HL-60 (cell line): ENCODE measurements around the gene MRPL1.

Experiments used
- DNase-seq, 2 experiments: peaks; one replicate each; pipeline ENCODE4 v3.0.0-alpha.2; 2010 to 2020; ENCODE audit warnings: low read depth in 1 of 2, low spot score in 1 of 2
- H3K27ac ChIP-seq: fragments of 250-450 bp; sonication (Bioruptor Pico); replicated peaks from 2 replicates; pipeline ENCODE4 v1.5.1; 2020; ENCODE audit warnings: mild to moderate bottlenecking, moderate library complexity
- H3K27me3 ChIP-seq: fragments of 250-450 bp; sonication (Bioruptor Pico); 2 replicates; pipeline ENCODE4 v1.5.1; 2021; ENCODE audit warnings: mild to moderate bottlenecking, moderate library complexity; ENCODE audit not compliant: insufficient read depth, poor library complexity, severe bottlenecking
- H3K4me3 ChIP-seq: replicated peaks from 2 replicates; pipeline ENCODE4 v1.5.1; 2011; ENCODE audit warnings: mild to moderate bottlenecking, control low read depth, low read length; ENCODE audit not compliant: insufficient read depth
- GABPA ChIP-seq: IDR thresholded peaks from 2 replicates; pipeline ENCODE4 v1.6.1; 2012; ENCODE audit warnings: low read depth
- POLR2AphosphoS5 ChIP-seq: IDR thresholded peaks from 2 replicates; pipeline ENCODE4 v1.6.1; 2012; ENCODE audit warnings: low read depth
- SPI1 ChIP-seq: IDR thresholded peaks from 2 replicates; pipeline ENCODE4 v1.6.1; 2012; ENCODE audit warnings: low read depth, mild to moderate bottlenecking, borderline replicate concordance
- TF ChIP-seq, protein P1 (sequence below): IDR thresholded peaks from 2 replicates; pipeline ENCODE4 v1.6.1; 2012; ENCODE audit warnings: low read depth; ENCODE audit not compliant: insufficient replicate concordance
- TF ChIP-seq, protein P2 (sequence below): IDR thresholded peaks from one replicate; pipeline ENCODE4 v1.5.1; 2011; ENCODE audit warnings: low read length, control low read depth, inconsistent platforms; ENCODE audit not compliant: insufficient read depth

MRPL1 gene

DNA sequence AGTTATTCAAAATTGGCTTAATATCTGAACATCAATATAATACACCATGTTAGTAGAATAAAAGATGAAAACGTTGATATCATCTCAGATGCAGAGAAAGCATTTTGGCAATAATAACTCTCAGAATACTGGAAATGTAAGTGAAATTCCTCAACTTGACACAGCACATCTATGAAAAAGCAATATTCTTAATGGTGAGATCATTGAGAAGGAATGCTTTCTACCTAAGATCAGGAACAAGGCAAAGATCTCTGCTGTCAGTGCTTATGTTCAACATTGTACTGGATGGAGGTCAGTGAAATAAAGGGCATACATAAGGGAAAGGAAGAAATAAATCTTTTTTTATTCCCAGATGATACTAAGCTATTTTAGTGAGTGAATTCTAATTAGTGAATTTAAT, 40.6 kb downstream of the MRPL1 start:
- Histone ChIP-seq H3K4me3 (no peak overlapping the region), H3K27me3 (no peaks in the 10 kb centered on the region), H3K27ac (no peak overlapping the region)
- no peak for DNase-seq
- TF ChIP-seq, protein P1, sequence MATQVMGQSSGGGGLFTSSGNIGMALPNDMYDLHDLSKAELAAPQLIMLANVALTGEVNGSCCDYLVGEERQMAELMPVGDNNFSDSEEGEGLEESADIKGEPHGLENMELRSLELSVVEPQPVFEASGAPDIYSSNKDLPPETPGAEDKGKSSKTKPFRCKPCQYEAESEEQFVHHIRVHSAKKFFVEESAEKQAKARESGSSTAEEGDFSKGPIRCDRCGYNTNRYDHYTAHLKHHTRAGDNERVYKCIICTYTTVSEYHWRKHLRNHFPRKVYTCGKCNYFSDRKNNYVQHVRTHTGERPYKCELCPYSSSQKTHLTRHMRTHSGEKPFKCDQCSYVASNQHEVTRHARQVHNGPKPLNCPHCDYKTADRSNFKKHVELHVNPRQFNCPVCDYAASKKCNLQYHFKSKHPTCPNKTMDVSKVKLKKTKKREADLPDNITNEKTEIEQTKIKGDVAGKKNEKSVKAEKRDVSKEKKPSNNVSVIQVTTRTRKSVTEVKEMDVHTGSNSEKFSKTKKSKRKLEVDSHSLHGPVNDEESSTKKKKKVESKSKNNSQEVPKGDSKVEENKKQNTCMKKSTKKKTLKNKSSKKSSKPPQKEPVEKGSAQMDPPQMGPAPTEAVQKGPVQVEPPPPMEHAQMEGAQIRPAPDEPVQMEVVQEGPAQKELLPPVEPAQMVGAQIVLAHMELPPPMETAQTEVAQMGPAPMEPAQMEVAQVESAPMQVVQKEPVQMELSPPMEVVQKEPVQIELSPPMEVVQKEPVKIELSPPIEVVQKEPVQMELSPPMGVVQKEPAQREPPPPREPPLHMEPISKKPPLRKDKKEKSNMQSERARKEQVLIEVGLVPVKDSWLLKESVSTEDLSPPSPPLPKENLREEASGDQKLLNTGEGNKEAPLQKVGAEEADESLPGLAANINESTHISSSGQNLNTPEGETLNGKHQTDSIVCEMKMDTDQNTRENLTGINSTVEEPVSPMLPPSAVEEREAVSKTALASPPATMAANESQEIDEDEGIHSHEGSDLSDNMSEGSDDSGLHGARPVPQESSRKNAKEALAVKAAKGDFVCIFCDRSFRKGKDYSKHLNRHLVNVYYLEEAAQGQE = no peak
- TF ChIP-seq, protein P2, sequence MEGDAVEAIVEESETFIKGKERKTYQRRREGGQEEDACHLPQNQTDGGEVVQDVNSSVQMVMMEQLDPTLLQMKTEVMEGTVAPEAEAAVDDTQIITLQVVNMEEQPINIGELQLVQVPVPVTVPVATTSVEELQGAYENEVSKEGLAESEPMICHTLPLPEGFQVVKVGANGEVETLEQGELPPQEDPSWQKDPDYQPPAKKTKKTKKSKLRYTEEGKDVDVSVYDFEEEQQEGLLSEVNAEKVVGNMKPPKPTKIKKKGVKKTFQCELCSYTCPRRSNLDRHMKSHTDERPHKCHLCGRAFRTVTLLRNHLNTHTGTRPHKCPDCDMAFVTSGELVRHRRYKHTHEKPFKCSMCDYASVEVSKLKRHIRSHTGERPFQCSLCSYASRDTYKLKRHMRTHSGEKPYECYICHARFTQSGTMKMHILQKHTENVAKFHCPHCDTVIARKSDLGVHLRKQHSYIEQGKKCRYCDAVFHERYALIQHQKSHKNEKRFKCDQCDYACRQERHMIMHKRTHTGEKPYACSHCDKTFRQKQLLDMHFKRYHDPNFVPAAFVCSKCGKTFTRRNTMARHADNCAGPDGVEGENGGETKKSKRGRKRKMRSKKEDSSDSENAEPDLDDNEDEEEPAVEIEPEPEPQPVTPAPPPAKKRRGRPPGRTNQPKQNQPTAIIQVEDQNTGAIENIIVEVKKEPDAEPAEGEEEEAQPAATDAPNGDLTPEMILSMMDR = no peak
- TF ChIP-seq SPI1 (no peak), POLR2AphosphoS5 (no peak), GABPA (no peak)

DNA sequence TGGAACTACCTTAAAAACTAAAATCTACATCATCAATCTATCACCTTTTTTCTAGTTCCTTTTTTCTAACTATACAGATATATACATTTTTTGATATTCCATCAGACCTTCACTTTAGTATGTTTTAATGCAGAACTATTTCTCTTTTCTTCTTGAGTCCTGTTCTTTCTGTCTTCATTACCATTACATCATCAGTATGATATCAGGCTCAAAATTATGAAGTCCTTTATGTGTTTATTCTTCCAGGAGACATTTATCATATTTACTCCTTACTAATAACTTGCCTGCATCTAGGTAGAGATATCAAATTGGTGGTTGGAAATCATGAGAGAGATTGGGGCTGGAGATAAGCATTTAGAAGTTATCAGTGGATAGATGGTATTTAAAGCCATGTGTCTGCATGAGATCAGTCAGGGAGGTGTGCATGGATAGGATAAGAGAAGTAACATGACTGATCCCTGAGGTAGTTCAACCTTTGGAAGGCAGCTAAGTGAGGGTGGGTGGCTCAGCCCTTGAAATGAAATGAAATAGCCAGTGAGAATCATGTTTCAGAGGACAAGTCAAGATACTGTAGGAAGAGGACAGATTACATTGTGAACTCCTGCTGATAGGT, 43.1 kb downstream of the MRPL1 start:
- Histone ChIP-seq H3K27me3 (no peaks in the 10 kb centered on the region), H3K4me3 (no peak overlapping the region), H3K27ac (no peak overlapping the region)
- TF ChIP-seq, protein P1 = no peak
- TF ChIP-seq POLR2AphosphoS5 (no peak), GABPA (no peak), SPI1 (no peak)
- TF ChIP-seq, protein P2 = no peak
- DNase-seq = no peak

DNA sequence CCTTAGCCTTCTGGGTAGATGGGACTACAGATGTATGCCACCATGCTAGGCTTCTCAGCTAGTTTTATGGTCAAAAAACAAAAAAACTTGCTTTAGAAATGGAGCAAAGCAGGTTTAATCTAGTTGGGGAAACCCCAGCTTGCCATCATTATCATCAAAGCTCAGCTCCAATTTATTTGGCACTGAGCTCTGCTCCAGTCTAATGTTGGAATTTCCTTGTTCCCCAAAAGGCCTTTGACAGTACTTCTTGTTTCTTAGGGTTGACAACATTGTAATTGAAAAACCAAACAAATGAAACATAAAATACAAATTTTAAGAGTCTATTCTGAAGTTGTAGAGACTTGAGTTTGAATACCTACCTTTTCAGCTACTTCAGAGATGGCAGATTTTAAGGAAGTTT, 48.0 kb downstream of the MRPL1 start:
- no peaks in the 10 kb centered on the region for H3K27me3 ChIP-seq
- TF ChIP-seq, protein P1 = no peak
- H3K27ac ChIP-seq = no peak overlapping the region
- H3K4me3 ChIP-seq = no peak overlapping the region
- no peak for DNase-seq

DNA sequence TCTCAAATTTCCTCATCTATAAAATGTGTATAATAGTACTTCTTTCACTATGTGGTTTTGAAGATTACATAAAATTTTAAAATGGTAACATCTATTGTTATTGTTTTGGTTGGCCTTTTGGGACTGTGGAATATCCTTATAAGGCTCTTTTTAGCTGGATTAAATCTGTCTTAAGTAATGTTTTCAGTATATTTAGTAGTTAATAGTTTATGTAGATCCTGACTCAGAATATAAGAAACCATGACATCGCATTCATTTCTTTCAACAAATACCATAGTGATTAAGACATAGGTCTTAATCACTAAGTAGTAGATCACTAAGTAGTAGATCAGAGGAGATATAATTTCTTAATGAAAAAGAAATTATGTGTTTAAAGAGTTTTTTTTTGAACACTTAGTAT, 48.5 kb downstream of the MRPL1 start:
- Histone ChIP-seq H3K27me3 (no peaks in the 10 kb centered on the region), H3K4me3 (no peak overlapping the region), H3K27ac (no peak overlapping the region)
- no peak for TF ChIP-seq POLR2AphosphoS5
- TF ChIP-seq, protein P2 = no peak
- TF ChIP-seq, protein P1 = no peak
- TF ChIP-seq SPI1 = no peak
- TF ChIP-seq GABPA = no peak
- no peak for DNase-seq
